ENCODE measurements around the gene LINGO4.

- no peak for TF ChIP-seq SMC3 (IDR thresholded peaks at IDR 0.05; ENCODE audit: borderline replicate concordance, low read length)
- TF ChIP-seq ZNF687 (IDR thresholded peaks at IDR 0.05) = no peak
- no peak for TF ChIP-seq TAF1 (IDR thresholded peaks at IDR 0.05; ENCODE audit: borderline replicate concordance, low read depth, low read length)
Measured at GRCh38 chr1:151846062-151846568, 40.9 kb upstream of the LINGO4 start.

All from GM12878 (cell line).